ENCODE data around the gene CASP10.

DNA sequence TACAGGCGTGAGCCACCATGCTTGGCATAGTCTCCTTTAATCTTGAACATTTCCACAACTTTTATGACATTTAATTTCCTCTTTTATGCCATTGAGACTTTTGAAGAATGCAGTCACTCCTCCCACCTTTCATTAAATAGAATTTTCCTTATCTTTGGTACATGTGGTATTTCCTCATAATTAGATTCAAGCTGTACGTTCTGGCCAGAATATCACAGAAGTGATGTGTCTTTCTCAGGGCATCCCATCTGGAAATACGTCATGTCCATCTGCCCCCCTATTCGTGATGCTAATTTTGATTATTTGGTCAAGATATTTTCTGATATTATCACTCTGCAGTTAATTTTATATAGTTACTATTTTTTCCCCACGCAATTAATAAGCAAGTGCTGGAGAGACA is 16.9 kb downstream of the CASP10 start:
- TF ChIP-seq, protein P1, sequence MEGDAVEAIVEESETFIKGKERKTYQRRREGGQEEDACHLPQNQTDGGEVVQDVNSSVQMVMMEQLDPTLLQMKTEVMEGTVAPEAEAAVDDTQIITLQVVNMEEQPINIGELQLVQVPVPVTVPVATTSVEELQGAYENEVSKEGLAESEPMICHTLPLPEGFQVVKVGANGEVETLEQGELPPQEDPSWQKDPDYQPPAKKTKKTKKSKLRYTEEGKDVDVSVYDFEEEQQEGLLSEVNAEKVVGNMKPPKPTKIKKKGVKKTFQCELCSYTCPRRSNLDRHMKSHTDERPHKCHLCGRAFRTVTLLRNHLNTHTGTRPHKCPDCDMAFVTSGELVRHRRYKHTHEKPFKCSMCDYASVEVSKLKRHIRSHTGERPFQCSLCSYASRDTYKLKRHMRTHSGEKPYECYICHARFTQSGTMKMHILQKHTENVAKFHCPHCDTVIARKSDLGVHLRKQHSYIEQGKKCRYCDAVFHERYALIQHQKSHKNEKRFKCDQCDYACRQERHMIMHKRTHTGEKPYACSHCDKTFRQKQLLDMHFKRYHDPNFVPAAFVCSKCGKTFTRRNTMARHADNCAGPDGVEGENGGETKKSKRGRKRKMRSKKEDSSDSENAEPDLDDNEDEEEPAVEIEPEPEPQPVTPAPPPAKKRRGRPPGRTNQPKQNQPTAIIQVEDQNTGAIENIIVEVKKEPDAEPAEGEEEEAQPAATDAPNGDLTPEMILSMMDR (IDR thresholded peaks at IDR 0.05): no peak
- no peak for TF ChIP-seq POLR2A (IDR thresholded peaks at IDR 0.05)
- no peak for TF ChIP-seq POLR2AphosphoS5 (IDR thresholded peaks at IDR 0.05)

Measured in breast epithelium (tissue), 3 donors.